AG08396 (cell line): Measurements from ENCODE around the gene RAD51C.
"Not testable (repeated sequence)": the region's sequence is repeated elsewhere in the genome, so short reads cannot be mapped to it uniquely, and the experiment has no call there.

Source experiments
- DNase-seq: peaks from one replicate; pipeline ENCODE4 v3.0.0; 2012; ENCODE audit warnings: low spot score, mixed read lengths

Gene RAD51C

GRCh38 chr17:58741121-58741625 is 48.8 kb downstream of the RAD51C start:
- no peak for DNase-seq

GRCh38 chr17:58747674-58748073 is 55.3 kb downstream of the RAD51C start:
- DNase-seq, result no peak

- DNase-seq, result not testable (repeated sequence)
Measured at GRCh38 chr17:58749627-58750026, 57.2 kb downstream of the RAD51C start.

DNA sequence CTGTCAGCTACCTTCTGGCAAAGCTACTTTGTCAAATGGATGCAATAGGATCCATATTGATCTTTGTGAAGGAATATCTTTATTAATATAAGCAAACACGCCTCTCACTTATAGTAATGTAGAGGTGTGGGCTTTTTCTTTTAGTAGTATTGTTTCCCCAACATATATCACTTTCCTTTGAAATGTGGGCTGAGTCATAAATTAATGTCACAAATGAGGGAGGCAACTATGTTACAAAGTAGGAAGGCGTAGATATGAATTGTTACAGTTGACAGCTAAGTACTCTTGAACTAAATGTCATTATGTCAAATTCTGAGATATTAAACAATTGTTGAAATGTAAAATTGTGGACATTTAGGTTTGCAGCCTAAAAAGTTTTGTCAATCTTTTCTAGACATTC is 60.6 kb downstream of the RAD51C start:
- DNase-seq, result no peak

DNA sequence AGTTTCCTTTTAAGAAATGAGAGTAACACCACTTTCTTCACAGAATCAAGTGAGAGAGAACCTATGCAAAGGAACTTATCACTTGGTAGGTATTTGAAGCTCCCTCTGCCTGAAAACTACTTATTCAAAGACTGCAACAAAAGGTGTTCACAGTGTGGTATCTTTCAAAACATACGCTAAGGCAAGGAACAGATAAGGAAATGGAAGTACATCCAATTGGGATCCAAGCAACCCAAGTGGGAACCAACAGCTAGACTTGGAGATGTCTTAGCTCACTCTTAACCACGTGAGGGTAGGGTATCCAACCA is 62.8 kb downstream of the RAD51C start:
- peak; percentile 9 for DNase-seq

DNA sequence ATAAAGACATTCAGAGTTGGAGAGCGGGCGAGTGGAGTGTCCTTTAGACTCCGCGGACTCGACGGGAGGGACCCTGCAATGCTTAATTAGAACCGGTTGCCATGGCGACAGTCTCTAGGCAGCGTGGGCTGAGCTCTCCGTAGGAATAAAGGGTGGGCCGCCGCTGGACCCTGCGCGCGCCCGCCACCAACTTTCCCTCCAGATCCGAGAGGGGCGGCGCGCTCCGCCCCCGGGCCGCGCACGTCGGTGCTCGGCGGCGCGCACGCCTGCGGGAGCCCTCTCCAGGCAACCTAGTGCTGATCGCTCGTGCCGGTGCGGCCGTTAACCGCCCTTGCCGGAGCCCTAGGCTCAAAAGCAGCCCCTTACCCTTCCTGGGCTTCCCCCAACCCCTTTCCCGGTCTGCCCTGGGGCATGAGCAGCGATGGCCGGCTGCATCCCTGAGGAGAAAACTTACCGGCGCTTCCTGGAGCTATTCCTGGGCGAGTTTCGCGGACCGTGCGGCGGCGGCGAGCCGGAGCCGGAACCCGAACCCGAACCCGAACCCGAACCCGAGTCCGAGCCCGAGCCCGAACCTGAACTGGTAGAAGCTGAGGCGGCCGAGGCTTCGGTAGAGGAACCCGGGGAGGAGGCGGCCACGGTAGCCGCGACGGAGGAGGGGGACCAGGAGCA is 63.3 kb downstream of the RAD51C start, which contains the start of gene PPM1E:
Gene PPM1E (plus strand): TSS at position 278 of the 669 bp plus-strand sequence.
- peak; percentile 76 for DNase-seq

- DNase-seq, result peak; percentile 23
Measured at GRCh38 chr17:58756246-58757161, 64.1 kb downstream of the RAD51C start.

GRCh38 chr17:58757162-58757613 is 64.8 kb downstream of the RAD51C start:
- no peak for DNase-seq

GRCh38 chr17:58758890-58759289 is 66.5 kb downstream of the RAD51C start:
- no peak for DNase-seq

DNA sequence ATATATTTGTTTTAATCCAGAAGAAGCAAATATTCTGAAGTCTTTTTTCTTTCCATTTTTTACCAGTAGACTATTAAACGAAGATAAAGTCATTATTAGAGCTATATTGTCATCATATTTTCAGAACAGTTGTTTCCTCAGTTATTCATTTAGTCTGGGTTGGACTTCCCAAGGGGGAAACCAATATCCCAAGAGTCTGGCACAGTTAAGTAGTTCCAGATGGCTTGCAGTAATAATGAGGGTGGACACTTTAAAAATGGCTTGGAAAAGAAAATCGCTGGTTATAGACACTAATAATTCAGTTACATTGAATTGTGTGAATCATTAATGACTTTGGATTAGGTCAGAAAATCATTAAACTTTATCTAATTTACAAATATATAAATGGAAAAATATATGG is 67.1 kb downstream of the RAD51C start:
- no peak for DNase-seq

DNA sequence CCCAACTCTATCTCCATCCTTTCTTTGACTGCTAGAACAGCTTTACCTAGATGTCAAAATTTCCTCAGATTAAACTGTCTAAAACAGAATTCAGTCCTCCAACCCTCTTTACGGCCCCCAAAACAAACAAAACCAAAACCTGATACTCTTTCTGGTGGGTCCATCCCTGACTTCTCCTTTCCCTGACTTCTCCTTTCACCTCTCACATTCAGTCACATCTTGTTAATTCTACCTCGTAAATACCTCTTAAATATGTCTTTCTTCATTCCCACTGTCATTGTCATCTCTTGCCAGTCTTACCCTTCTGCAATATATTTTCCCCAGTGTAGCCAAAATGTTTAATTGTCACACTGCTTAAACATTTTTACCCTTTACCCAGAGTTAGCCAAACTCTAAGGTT is 67.8 kb downstream of the RAD51C start:
- DNase-seq, result no peak

DNA sequence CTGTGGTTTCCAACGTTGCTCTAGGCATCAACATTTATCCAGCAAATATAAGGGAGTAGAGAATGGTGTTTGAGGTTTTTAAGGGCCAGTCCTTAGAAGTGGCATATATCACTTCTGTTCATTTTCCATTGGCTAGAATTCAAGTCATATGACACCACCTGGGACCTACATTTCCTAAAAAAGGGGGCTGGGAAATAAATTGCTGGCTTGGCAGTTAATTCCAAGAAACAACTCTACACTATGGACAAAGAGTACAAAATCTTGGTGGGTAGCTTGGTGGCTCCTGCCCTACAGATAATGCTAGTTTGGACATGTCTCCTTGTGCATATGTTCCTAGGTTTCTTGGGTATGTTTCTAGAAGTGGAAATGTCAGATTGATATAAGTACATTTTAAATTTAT is 70.9 kb downstream of the RAD51C start:
- DNase-seq, result no peak

- no peak for DNase-seq
Measured at GRCh38 chr17:58764373-58764772, 72.0 kb downstream of the RAD51C start.

DNA sequence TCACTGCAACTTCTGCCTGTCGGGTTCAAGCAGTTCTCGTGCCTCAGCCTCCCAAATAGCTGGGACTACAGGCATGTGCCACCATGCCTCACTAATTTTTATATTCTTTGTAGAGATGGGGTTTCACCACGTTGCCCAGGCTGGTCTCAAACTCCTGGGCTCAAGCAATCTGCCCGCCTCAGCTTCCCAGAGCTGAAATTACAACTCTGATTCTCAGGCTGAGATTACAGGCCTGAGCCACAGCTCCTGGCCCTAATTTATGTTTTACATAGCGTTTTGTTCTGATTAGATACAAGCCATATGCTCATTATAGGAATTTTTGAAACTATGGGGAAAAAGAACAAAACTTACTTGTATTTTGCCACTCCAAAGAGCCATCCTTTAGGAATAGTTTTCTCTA is 86.1 kb downstream of the RAD51C start:
- not testable (repeated sequence) for DNase-seq

DNA sequence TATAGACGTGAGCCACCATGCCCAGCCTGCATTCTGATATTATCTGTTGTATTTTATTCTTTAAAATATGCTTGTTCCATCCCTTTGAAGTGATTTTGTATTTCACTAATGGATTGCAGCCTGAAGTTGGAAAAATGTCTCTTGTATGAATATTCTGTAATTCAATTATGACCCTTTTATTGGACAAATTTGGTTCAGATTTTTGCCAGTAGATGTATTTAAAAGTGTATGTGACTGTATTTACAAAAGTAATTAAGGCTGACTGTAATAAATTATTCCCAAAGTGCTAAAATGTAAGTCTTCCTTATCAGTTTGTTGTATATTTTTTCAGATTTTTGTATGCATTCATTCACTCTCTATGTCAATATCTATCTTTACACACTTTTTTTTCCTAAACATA is 87.0 kb downstream of the RAD51C start:
- no peak for DNase-seq

DNA sequence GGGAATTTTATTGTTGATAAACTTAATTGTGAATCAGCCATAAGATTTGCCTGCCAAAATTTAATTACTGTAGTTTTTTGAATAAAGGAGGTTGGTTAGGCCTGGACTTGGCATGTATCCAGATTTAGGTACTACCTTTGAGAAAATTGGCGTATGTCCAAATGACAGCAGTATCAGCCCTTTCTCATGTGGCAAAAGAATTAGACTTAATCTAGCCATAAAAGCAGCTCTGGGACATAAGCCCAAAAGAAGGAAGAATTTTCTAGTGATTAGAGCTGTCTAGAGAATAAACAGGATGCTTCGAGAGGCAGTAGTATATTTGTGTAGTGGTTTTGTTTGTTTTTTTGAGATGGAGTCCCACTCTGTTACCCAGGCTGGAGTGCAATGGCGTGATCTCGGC is 91.0 kb downstream of the RAD51C start:
- no peak for DNase-seq

GRCh38 chr17:58785097-58785496 is 92.7 kb downstream of the RAD51C start:
- no peak for DNase-seq
